ENCODE data around the gene GDPD2.

DNA sequence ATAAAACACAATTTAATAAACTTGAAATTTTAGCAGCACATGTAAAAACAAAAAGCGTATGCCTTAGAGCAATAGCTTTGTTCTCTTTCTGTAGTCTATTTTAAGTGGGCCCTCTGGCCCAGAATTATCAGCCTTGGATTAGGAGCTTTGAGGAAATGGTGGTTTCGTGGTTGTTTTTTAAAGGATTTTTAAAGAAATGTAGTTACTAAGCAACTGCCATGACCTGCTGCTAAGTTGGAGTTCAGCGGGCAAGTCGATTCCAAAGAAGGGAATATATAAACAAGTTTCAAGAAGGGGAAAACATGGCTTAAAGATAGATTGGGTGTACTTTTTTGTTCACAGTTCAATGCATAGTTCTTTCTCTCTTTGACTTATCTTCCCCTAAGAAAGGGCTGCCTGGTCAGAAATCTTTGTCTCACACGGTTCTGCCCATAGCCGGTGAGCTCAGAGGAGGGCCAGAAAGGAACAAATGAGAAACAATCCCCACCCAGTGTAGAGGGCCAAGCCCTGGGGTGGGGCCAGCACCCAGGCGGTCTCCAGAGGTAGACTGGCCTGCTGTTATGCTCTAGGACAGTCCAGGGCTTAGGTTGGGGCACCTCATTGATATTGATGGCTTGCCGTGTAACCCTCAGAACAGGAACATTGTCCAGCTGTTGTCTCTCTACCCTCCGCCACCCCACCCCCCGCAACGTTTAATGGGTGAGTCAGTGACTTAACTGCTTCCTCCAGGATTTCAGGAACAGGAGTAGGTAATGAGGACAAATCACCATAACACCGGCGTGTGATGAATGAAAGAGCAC, 54.0 kb downstream of the GDPD2 start:
- TF ChIP-seq POLR2AphosphoS5 (IDR thresholded peaks at IDR 0.05; ENCODE audit: low read depth, low read length), result no peak
- TF ChIP-seq, protein P1, sequence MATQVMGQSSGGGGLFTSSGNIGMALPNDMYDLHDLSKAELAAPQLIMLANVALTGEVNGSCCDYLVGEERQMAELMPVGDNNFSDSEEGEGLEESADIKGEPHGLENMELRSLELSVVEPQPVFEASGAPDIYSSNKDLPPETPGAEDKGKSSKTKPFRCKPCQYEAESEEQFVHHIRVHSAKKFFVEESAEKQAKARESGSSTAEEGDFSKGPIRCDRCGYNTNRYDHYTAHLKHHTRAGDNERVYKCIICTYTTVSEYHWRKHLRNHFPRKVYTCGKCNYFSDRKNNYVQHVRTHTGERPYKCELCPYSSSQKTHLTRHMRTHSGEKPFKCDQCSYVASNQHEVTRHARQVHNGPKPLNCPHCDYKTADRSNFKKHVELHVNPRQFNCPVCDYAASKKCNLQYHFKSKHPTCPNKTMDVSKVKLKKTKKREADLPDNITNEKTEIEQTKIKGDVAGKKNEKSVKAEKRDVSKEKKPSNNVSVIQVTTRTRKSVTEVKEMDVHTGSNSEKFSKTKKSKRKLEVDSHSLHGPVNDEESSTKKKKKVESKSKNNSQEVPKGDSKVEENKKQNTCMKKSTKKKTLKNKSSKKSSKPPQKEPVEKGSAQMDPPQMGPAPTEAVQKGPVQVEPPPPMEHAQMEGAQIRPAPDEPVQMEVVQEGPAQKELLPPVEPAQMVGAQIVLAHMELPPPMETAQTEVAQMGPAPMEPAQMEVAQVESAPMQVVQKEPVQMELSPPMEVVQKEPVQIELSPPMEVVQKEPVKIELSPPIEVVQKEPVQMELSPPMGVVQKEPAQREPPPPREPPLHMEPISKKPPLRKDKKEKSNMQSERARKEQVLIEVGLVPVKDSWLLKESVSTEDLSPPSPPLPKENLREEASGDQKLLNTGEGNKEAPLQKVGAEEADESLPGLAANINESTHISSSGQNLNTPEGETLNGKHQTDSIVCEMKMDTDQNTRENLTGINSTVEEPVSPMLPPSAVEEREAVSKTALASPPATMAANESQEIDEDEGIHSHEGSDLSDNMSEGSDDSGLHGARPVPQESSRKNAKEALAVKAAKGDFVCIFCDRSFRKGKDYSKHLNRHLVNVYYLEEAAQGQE (IDR thresholded peaks at IDR 0.05; ENCODE audit: insufficient read depth in 1 of 2, low read depth in 2 of 2, low read length in 2 of 2), result no peak
- TF ChIP-seq SIN3A (IDR thresholded peaks at IDR 0.05; ENCODE audit: borderline replicate concordance, insufficient read depth, low read length), result no peak
- TF ChIP-seq TAF1 (IDR thresholded peaks at IDR 0.05; ENCODE audit: borderline replicate concordance, insufficient read depth, low read length), result no peak
- no peak for TF ChIP-seq FOXP2 (optimal IDR thresholded peaks at IDR 0.05; ENCODE audit: borderline replicate concordance, extremely low read depth, extremely low read length, insufficient read depth)

Data from PFSK-1 (cell line).